ENCODE measurements around the gene CRTC2. TPM values are rescaled to one million over a fixed set of nuclear protein-coding genes. Genes with fewer than 3 reads are reported as not detected.

CRTC2 gene
- total and polyA plus RNA-seq, 9 of the 15 experiments (the other 6 are each of a cell fraction or from before 2014, with no cell fraction given): 2.7 to 26.4 (median 10.2) TPM

GRCh38 chr1:153908071-153908470 lies 50.3 kb downstream of the CRTC2 start:
- no peaks in the 10 kb centered on the region for H3K9me3 ChIP-seq (replicated peaks; ENCODE audit: control insufficient read depth, insufficient read depth, low read depth, low read length)
- H3K4me3 ChIP-seq: no peak overlapping the region
- no peak overlapping the region for H3K27ac ChIP-seq (ENCODE audit: extremely low read depth, low read depth, low read length)
- TF ChIP-seq E2F5 (CRISPR knock-in tag; IDR thresholded peaks at IDR 0.05): no peak
- TF ChIP-seq RUNX1 (IDR thresholded peaks at IDR 0.05; ENCODE audit: low read depth): no peak
- no peak for TF ChIP-seq U2AF1 (optimal IDR thresholded peaks at IDR 0.05; ENCODE audit: low read depth, low read length)
- peak; percentile 84 for TF ChIP-seq ZNF121 (CRISPR knock-in tag; conservative IDR thresholded peaks at IDR 0.05)
- TF ChIP-seq KDM1A (IDR thresholded peaks at IDR 0.05): 0 out of 4 replicates have a peak, but pooled peaks of 1 of the 2 experiments have one; percentile 20
- TF ChIP-seq TCF7 (IDR thresholded peaks at IDR 0.05; ENCODE audit: borderline replicate concordance): no peak
- TF ChIP-seq RBFOX2 (IDR thresholded peaks at IDR 0.05; ENCODE audit: low read depth, low read length): no peak
- no peaks in the 10 kb centered on the region for H3K27me3 ChIP-seq (ENCODE audit: control insufficient read depth in 2 of 2, insufficient read depth in 2 of 2, low read length in 2 of 2)
- no peaks in the 10 kb centered on the region for H3K9me1 ChIP-seq (ENCODE audit: control insufficient read depth, insufficient read depth, low read length)
- no peak overlapping the region for H3K9ac ChIP-seq (ENCODE audit: insufficient read depth in 1 of 2, low read depth in 2 of 2, low read length in 2 of 2)
- H2AFZ ChIP-seq (ENCODE audit: low read depth, low read length): no peak overlapping the region
- FAIRE-seq (no peak), ATAC-seq (no peak), DNase-seq (ENCODE audit: extremely low read depth in 1 of 4, low spot score in 3 of 4) (no peak)
- intact Hi-C loops (cut with micrococcal nuclease): no loop called here
- peaks cover 95% of the 10 kb centered on the region for H3K79me2 ChIP-seq (ENCODE audit: control insufficient read depth, insufficient read depth, low read length)
- in situ Hi-C loops (cut with MboI): no loop called here
- CTCF ChIA-PET (ENCODE audit: low intra/inter-chr PET ratio): interaction anchor here (0.6 kb wide), 1 partner anchor 85 kb away, joined by 3 read pairs; no protein-coding TSS in a partner anchor
- peaks cover 0 to under 1% of the 10 kb centered on the region in 2 experiments; a peak in 2 of 5 replicates for H3K4me1 ChIP-seq (replicated peaks in 1 of 2; ENCODE audit: control insufficient read depth in 2 of 2, insufficient read depth in 2 of 2, low read length in 2 of 2)
- BruUV-seq (replicated peaks): no TSS peak
- POLR2A ChIA-PET: interaction anchor here (0.9 kb wide), 1 partner anchor 33 kb away, joined by 3 read pairs; no protein-coding TSS in a partner anchor
- no peaks in the 10 kb centered on the region for H4K20me1 ChIP-seq (replicated peaks; ENCODE audit: control insufficient read depth, insufficient read depth, low read length)
- peaks cover 26% of the 10 kb centered on the region for H3K36me3 ChIP-seq (ENCODE audit: control insufficient read depth, insufficient read depth, low read length)
- 92% methylated on average over 6 of the region's 6 CpGs for WGBS (ENCODE audit: insufficient coverage, low coverage, missing lambda C conversion rate)
- H3K4me2 ChIP-seq (ENCODE audit: insufficient read depth, low read length): no peak overlapping the region

All from K562 (cell line).